H1 (cell line): Measurements from ENCODE around the gene ZNF263. TPM values are rescaled to one million over a fixed set of nuclear protein-coding genes. Genes with fewer than 3 reads are reported as not detected.

ENCODE experiments used
- BACH1 ChIP-seq: IDR thresholded peaks from 2 replicates; pipeline ENCODE4 v1.6.1; 2012; ENCODE audit warnings: low read length, improper control_type of control experiment
- BRCA1 ChIP-seq: IDR thresholded peaks from 2 replicates; pipeline ENCODE4 v1.6.1; 2012; ENCODE audit warnings: low read depth, low read length, improper control_type of control experiment
- CREB1 ChIP-seq: IDR thresholded peaks from 2 replicates; pipeline ENCODE4 v1.6.1; 2012; ENCODE audit warnings: inconsistent platforms
- CTCF ChIP-seq, 3 experiments: IDR thresholded peaks; 1 replicate in 2 of 3; 2 replicates in 1 of 3; pipeline versions ENCODE4 v1.5.1 to v1.6.1; 2011; ENCODE audit warnings: low read length in 3 of 3, mild to moderate bottlenecking in 3 of 3, inconsistent platforms in 2 of 3, low read depth in 1 of 3, moderate library complexity in 1 of 3; ENCODE audit not compliant: insufficient read depth in 1 of 3; ENCODE audit errors: control extremely low read depth in 1 of 3
- POLR2AphosphoS5 ChIP-seq: IDR thresholded peaks from 2 replicates; pipeline ENCODE4 v1.6.1; 2011; ENCODE audit warnings: low read depth, low read length
- SAP30 ChIP-seq: fragments of 300-600 bp; sonication (generic); IDR thresholded peaks from 2 replicates; pipeline ENCODE4 v1.7.1; 2012; ENCODE audit warnings: low read length, moderate library complexity, mild to moderate bottlenecking, inconsistent platforms; ENCODE audit not compliant: insufficient read depth, insufficient replicate concordance
- polyA plus RNA-seq, 7 experiments: library from polyadenylated mRNA; depleted of rRNA in 3 of 7; stranded (reverse) in 5 of 7; unstranded in 2 of 7; fragments of >200 nt in 5 of 7; fragments of 200-250 nt in 2 of 7; gene quantifications; 1 replicate in 5 of 7; 2 replicates in 1 of 7; 4 replicates in 1 of 7; pipeline versions ENCODE4 v1.2.1 to v1.2.3, GENCODE V29; 2011 to 2013; ENCODE audit warnings: missing spikeins in 2 of 7, mixed read lengths in 2 of 7
- total RNA-seq: library from RNA; stranded (reverse); fragmentation: NEBNext Ultra II Directional; extraction: Animal tissue kit (Norgen Biotek cat#: 25700); gene quantifications from 2 replicates; pipeline ENCODE4 v1.2.1, GENCODE V29; 2021
- TF ChIP-seq, protein P1 (sequence below): fragments of 300-600 bp; sonication (generic); IDR thresholded peaks from 2 replicates; pipeline ENCODE4 v1.7.1; 2012; ENCODE audit warnings: low read length, moderate library complexity, mild to moderate bottlenecking, inconsistent platforms; ENCODE audit not compliant: insufficient replicate concordance
- TF ChIP-seq, protein P2 (sequence below): IDR thresholded peaks from 2 replicates; pipeline ENCODE4 v1.6.1; 2012; ENCODE audit warnings: inconsistent platforms

Gene ZNF263
- total and polyA plus RNA-seq, 2 of the 8 experiments (the other 6 are each of a cell fraction or from before 2014, with no cell fraction given) = 9.2 to 26.7 TPM

DNA sequence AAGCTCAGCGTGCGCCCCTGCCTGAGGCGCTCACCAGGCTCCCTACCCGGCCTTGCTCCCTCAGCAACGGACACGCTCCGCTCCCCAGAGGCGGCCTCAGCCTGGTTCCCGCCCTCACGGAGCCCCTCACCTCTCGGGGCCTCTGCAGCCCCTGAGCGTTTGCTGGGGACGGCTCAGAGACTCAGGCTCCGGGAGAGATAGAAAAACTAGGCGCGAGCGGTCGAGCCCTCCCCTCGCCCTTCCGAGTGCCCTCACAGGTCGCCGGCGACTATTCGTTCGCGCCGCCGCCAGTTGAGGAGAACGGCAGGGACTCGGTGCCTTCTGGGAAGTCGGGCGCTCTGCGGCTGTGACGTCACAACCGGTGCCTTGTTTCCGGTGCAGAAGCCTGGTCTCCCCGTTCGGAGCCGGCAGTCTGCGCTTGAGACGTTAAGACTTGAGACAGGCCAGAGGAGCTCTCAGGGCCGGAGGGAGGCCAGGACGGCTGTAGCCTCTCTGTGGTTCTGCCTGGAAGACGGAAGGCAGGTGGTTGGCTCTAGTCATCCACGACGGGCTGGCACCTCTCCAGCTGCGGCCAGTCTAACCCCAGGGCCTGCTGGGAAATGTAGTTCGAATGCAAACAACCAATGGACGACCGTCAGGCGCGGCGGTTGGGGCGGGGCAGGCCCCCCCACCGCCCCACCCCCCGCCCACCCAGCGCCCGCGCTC, 48.3 kb upstream of the ZNF263 start, which contains the start of gene ZNF200 (continued):
- TF ChIP-seq, protein P1, sequence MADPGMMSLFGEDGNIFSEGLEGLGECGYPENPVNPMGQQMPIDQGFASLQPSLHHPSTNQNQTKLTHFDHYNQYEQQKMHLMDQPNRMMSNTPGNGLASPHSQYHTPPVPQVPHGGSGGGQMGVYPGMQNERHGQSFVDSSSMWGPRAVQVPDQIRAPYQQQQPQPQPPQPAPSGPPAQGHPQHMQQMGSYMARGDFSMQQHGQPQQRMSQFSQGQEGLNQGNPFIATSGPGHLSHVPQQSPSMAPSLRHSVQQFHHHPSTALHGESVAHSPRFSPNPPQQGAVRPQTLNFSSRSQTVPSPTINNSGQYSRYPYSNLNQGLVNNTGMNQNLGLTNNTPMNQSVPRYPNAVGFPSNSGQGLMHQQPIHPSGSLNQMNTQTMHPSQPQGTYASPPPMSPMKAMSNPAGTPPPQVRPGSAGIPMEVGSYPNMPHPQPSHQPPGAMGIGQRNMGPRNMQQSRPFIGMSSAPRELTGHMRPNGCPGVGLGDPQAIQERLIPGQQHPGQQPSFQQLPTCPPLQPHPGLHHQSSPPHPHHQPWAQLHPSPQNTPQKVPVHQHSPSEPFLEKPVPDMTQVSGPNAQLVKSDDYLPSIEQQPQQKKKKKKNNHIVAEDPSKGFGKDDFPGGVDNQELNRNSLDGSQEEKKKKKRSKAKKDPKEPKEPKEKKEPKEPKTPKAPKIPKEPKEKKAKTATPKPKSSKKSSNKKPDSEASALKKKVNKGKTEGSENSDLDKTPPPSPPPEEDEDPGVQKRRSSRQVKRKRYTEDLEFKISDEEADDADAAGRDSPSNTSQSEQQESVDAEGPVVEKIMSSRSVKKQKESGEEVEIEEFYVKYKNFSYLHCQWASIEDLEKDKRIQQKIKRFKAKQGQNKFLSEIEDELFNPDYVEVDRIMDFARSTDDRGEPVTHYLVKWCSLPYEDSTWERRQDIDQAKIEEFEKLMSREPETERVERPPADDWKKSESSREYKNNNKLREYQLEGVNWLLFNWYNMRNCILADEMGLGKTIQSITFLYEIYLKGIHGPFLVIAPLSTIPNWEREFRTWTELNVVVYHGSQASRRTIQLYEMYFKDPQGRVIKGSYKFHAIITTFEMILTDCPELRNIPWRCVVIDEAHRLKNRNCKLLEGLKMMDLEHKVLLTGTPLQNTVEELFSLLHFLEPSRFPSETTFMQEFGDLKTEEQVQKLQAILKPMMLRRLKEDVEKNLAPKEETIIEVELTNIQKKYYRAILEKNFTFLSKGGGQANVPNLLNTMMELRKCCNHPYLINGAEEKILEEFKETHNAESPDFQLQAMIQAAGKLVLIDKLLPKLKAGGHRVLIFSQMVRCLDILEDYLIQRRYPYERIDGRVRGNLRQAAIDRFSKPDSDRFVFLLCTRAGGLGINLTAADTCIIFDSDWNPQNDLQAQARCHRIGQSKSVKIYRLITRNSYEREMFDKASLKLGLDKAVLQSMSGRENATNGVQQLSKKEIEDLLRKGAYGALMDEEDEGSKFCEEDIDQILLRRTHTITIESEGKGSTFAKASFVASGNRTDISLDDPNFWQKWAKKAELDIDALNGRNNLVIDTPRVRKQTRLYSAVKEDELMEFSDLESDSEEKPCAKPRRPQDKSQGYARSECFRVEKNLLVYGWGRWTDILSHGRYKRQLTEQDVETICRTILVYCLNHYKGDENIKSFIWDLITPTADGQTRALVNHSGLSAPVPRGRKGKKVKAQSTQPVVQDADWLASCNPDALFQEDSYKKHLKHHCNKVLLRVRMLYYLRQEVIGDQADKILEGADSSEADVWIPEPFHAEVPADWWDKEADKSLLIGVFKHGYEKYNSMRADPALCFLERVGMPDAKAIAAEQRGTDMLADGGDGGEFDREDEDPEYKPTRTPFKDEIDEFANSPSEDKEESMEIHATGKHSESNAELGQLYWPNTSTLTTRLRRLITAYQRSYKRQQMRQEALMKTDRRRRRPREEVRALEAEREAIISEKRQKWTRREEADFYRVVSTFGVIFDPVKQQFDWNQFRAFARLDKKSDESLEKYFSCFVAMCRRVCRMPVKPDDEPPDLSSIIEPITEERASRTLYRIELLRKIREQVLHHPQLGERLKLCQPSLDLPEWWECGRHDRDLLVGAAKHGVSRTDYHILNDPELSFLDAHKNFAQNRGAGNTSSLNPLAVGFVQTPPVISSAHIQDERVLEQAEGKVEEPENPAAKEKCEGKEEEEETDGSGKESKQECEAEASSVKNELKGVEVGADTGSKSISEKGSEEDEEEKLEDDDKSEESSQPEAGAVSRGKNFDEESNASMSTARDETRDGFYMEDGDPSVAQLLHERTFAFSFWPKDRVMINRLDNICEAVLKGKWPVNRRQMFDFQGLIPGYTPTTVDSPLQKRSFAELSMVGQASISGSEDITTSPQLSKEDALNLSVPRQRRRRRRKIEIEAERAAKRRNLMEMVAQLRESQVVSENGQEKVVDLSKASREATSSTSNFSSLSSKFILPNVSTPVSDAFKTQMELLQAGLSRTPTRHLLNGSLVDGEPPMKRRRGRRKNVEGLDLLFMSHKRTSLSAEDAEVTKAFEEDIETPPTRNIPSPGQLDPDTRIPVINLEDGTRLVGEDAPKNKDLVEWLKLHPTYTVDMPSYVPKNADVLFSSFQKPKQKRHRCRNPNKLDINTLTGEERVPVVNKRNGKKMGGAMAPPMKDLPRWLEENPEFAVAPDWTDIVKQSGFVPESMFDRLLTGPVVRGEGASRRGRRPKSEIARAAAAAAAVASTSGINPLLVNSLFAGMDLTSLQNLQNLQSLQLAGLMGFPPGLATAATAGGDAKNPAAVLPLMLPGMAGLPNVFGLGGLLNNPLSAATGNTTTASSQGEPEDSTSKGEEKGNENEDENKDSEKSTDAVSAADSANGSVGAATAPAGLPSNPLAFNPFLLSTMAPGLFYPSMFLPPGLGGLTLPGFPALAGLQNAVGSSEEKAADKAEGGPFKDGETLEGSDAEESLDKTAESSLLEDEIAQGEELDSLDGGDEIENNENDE = no peak
- TF ChIP-seq, protein P2, sequence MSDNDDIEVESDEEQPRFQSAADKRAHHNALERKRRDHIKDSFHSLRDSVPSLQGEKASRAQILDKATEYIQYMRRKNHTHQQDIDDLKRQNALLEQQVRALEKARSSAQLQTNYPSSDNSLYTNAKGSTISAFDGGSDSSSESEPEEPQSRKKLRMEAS = peak; percentile 33
- TF ChIP-seq POLR2AphosphoS5 (peak; percentile 71; the same call in 1 of the 2 replicates), CTCF (IDR thresholded peaks at IDR 0.05; ENCODE audit: control extremely low read depth in 1 of 3, insufficient read depth in 1 of 3, low read depth in 1 of 3, low read length in 3 of 3) (no peak), SAP30 (peak; percentile 83), BACH1 (no peak), CREB1 (peak; percentile 92), BRCA1 (peak; percentile 59)
